Measurements from ENCODE around the gene TOLLIP.
A peak's percentile ranks its signal among the peaks of the same experiment; 100 is the strongest.

The TOLLIP gene

DNA sequence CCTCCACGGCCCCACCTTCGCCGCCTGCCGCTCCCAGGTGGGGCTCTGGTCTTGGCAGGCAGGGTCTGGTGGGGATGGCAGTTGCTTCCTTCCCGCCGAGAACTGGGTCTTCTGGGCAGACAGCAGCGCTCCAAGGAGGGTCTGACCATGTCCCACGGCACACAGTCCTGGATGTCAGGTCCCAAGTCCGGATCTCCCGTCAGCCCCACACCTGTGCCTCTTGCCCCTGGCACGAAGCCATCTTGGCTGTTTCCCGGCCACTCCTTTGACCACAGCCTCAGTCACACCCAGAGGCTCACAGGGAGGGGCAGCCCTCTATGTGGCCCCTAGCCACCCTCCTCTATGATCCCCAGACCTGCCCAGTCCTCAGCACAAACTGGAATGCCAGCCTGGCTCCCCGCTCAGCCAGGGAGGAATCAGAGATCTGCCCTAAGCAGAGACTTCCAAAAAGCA, 72.3 kb downstream of the TOLLIP start:
- Histone ChIP-seq H3K23ac (ENCODE audit: low read depth, low read length, poor library complexity) (no peak overlapping the region), H3K79me1 (ENCODE audit: low read depth, low read length) (no peaks in the 10 kb centered on the region)

DNA sequence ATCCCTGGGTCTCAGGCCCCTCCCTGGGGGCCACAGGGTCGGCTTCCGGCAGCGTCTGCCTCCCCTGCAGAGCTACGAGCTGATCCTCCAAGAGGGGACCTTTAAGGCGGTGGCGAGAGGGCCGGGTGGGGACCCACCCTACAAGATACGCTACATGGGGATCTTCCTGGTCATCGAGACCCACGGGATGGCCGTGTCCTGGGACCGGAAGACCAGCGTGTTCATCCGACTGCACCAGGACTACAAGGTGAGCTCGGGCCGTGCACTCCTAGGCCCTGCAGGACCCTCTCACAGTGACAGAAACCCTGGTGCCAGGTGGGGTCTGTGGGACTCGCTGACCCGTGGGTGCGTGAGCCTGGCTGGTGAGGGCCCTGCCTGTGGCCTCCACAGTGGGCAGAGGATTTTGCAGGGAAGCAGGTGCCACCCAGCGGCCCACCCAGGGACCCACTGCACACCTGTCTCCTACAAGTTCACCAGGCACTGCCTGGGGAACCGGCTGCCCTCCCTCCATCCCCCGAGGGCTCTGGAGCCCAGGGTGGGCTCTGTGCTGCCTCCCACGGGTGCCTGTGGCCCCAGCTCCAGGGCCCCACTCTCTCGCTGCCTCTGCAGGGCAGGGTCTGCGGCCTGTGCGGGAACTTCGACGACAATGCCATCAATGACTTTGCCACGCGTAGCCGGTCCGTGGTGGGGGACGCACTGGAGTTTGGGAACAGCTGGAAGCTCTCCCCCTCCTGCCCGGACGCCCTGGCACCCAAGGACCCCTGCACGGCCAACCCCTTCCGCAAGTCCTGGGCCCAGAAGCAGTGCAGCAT, 72.9 kb downstream of the TOLLIP start:
- Histone ChIP-seq H2AK5ac (ENCODE audit: low read depth, low read length) (peak overlapping the region; percentile 84), H3K9me3 (replicated peaks in 1 of 2; ENCODE audit: control insufficient read depth in 2 of 2, insufficient read depth in 1 of 2, low read depth in 1 of 2, low read length in 2 of 2) (peaks cover 0 to under 1% of the 10 kb centered on the region in 2 donors), H2BK12ac (ENCODE audit: low read length) (no peak overlapping the region), H2AFZ (ENCODE audit: low read length) (no peak overlapping the region), H3K4me3 (ENCODE audit: low read length in 2 of 2) (no peak overlapping the region), H3K4ac (ENCODE audit: low read length) (no peak overlapping the region), H3K27ac (replicated peaks; ENCODE audit: low read length) (no peak overlapping the region), H2BK5ac (ENCODE audit: low read length) (no peak overlapping the region), H3K4me1 (ENCODE audit: control insufficient read depth in 2 of 2, insufficient read depth in 1 of 2, low read depth in 1 of 2, low read length in 2 of 2) (no peaks in the 10 kb centered on the region), H3K23ac (ENCODE audit: low read depth, low read length, poor library complexity) (no peak overlapping the region), H3K4me2 (ENCODE audit: insufficient read depth, low read length, poor library complexity, severe bottlenecking) (no peak overlapping the region), H3K36me3 (replicated peaks in 1 of 2; ENCODE audit: control insufficient read depth in 2 of 2, insufficient read depth in 2 of 2, low read length in 2 of 2) (no peaks in the 10 kb centered on the region), H3K27me3 (ENCODE audit: control insufficient read depth in 3 of 3, insufficient read depth in 3 of 3, low read depth in 1 of 3, low read length in 3 of 3) (peaks cover 0 to 8% (median 0%) of the 10 kb centered on the region in 3 experiments), H4K8ac (ENCODE audit: low read depth, low read length) (no peak overlapping the region), H3K14ac (ENCODE audit: low read length) (peak overlapping the region; percentile 3), H3K79me1 (ENCODE audit: low read depth, low read length) (no peaks in the 10 kb centered on the region), H4K91ac (ENCODE audit: low read depth, low read length, poor library complexity) (no peak overlapping the region), H3K18ac (ENCODE audit: low read length) (peak overlapping the region; percentile 38), H2BK120ac (ENCODE audit: low read depth, low read length) (no peak overlapping the region), H2BK15ac (ENCODE audit: low read length) (no peak overlapping the region), H3K9ac (ENCODE audit: low read depth, low read length, poor library complexity) (no peak overlapping the region)
- WGBS, 2 donors (ENCODE audit: extremely low coverage in 2 of 2, insufficient read length in 2 of 2, insufficient replicate concordance in 1 of 2) = no CpG with 5 or more reads among the region's 37 CpGs
- no peak for DNase-seq (ENCODE audit: low spot score)

More for the DNA sequence above, 72.3 kb downstream of the TOLLIP start:
- no peak for DNase-seq (ENCODE audit: low spot score)
- Histone ChIP-seq H4K91ac (ENCODE audit: low read depth, low read length, poor library complexity) (no peak overlapping the region), H3K9ac (ENCODE audit: low read depth, low read length, poor library complexity) (no peak overlapping the region), H3K4me2 (ENCODE audit: insufficient read depth, low read length, poor library complexity, severe bottlenecking) (no peak overlapping the region), H3K27me3 (ENCODE audit: control insufficient read depth in 3 of 3, insufficient read depth in 3 of 3, low read depth in 1 of 3, low read length in 3 of 3) (peaks cover 0 to 8% (median 0%) of the 10 kb centered on the region in 3 experiments), H2AFZ (ENCODE audit: low read length) (no peak overlapping the region), H3K9me3 (replicated peaks in 1 of 2; ENCODE audit: control insufficient read depth in 2 of 2, insufficient read depth in 1 of 2, low read depth in 1 of 2, low read length in 2 of 2) (peaks cover 0 to 3% of the 10 kb centered on the region in 2 donors), H3K4me1 (ENCODE audit: control insufficient read depth in 2 of 2, insufficient read depth in 1 of 2, low read depth in 1 of 2, low read length in 2 of 2) (no peaks in the 10 kb centered on the region), H3K18ac (ENCODE audit: low read length) (no peak overlapping the region), H2BK12ac (ENCODE audit: low read length) (no peak overlapping the region), H2BK15ac (ENCODE audit: low read length) (no peak overlapping the region), H2BK120ac (ENCODE audit: low read depth, low read length) (no peak overlapping the region), H3K36me3 (replicated peaks in 1 of 2; ENCODE audit: control insufficient read depth in 2 of 2, insufficient read depth in 2 of 2, low read length in 2 of 2) (no peaks in the 10 kb centered on the region), H3K14ac (ENCODE audit: low read length) (peak overlapping the region; percentile 71), H2AK5ac (ENCODE audit: low read depth, low read length) (peak overlapping the region; percentile 63), H4K8ac (ENCODE audit: low read depth, low read length) (no peak overlapping the region), H3K27ac (replicated peaks; ENCODE audit: low read length) (no peak overlapping the region), H3K4ac (ENCODE audit: low read length) (no peak overlapping the region), H2BK5ac (ENCODE audit: low read length) (no peak overlapping the region), H3K4me3 (ENCODE audit: low read length in 2 of 2) (no peak overlapping the region)
- WGBS, 2 donors (ENCODE audit: extremely low coverage in 2 of 2, insufficient read length in 2 of 2, insufficient replicate concordance in 1 of 2) = no CpG with 5 or more reads among the region's 13 CpGs

DNA sequence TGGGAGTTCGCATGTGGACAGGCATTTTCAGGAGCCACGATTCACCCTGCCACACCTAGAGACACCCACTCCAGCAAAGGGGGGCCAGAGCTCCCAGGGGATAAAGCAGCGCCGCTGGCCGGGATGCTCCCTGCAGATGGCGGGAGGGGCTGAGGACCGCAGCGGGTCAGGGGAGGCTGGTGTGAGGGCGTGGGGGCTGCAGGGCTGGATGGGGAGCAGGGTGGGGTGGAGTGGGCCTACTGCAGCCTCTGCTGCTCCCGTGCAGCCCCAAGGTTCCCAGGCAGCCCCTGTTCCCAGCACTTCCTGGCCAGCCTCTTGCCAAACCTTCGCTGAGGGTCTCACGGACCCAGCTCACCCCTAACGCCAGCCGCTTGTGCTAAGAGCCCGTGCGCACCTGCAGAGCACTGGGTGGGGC, 73.5 kb downstream of the TOLLIP start:
- Histone ChIP-seq H2BK5ac (ENCODE audit: low read length) (no peak overlapping the region), H3K4ac (ENCODE audit: low read length) (no peak overlapping the region), H2AK5ac (ENCODE audit: low read depth, low read length) (no peak overlapping the region), H3K4me3 (ENCODE audit: low read length in 2 of 2) (no peak overlapping the region), H2BK120ac (ENCODE audit: low read depth, low read length) (no peak overlapping the region), H3K9me3 (replicated peaks in 1 of 2; ENCODE audit: control insufficient read depth in 2 of 2, insufficient read depth in 1 of 2, low read depth in 1 of 2, low read length in 2 of 2) (no peaks in the 10 kb centered on the region), H3K18ac (ENCODE audit: low read length) (peak overlapping the region; percentile 15), H3K36me3 (replicated peaks in 1 of 2; ENCODE audit: control insufficient read depth in 2 of 2, insufficient read depth in 2 of 2, low read length in 2 of 2) (no peaks in the 10 kb centered on the region), H3K4me1 (ENCODE audit: control insufficient read depth in 2 of 2, insufficient read depth in 1 of 2, low read depth in 1 of 2, low read length in 2 of 2) (no peaks in the 10 kb centered on the region), H3K27me3 (ENCODE audit: control insufficient read depth in 3 of 3, insufficient read depth in 3 of 3, low read depth in 1 of 3, low read length in 3 of 3) (peaks cover 0 to 8% (median 0%) of the 10 kb centered on the region in 3 experiments), H4K91ac (ENCODE audit: low read depth, low read length, poor library complexity) (no peak overlapping the region), H3K4me2 (ENCODE audit: insufficient read depth, low read length, poor library complexity, severe bottlenecking) (no peak overlapping the region), H3K9ac (ENCODE audit: low read depth, low read length, poor library complexity) (no peak overlapping the region), H3K79me1 (ENCODE audit: low read depth, low read length) (no peaks in the 10 kb centered on the region), H2BK12ac (ENCODE audit: low read length) (no peak overlapping the region), H3K14ac (ENCODE audit: low read length) (peak overlapping the region; percentile 71), H3K27ac (replicated peaks; ENCODE audit: low read length) (no peak overlapping the region), H2BK15ac (ENCODE audit: low read length) (no peak overlapping the region), H4K8ac (ENCODE audit: low read depth, low read length) (no peak overlapping the region), H2AFZ (ENCODE audit: low read length) (no peak overlapping the region), H3K23ac (ENCODE audit: low read depth, low read length, poor library complexity) (no peak overlapping the region)
- WGBS, 2 donors (ENCODE audit: extremely low coverage in 2 of 2, insufficient read length in 2 of 2, insufficient replicate concordance in 1 of 2) = no CpG with 5 or more reads among the region's 16 CpGs
- DNase-seq (ENCODE audit: low spot score) = no peak

- H2BK15ac ChIP-seq (ENCODE audit: low read length) = no peak overlapping the region
- H3K23ac ChIP-seq (ENCODE audit: low read depth, low read length, poor library complexity) = peak overlapping the region; percentile 73
- H2BK120ac ChIP-seq (ENCODE audit: low read depth, low read length) = no peak overlapping the region
- H3K27me3 ChIP-seq (ENCODE audit: control insufficient read depth in 3 of 3, insufficient read depth in 3 of 3, low read depth in 1 of 3, low read length in 3 of 3) = peaks cover 0 to 8% (median 0%) of the 10 kb centered on the region in 3 experiments
- no peaks in the 10 kb centered on the region for H3K79me1 ChIP-seq (ENCODE audit: low read depth, low read length)
- peak overlapping the region; percentile 38 for H3K14ac ChIP-seq (ENCODE audit: low read length)
- DNase-seq (ENCODE audit: low spot score) = no peak
- no peak overlapping the region for H3K4ac ChIP-seq (ENCODE audit: low read length)
- no peak overlapping the region for H3K4me2 ChIP-seq (ENCODE audit: insufficient read depth, low read length, poor library complexity, severe bottlenecking)
- H3K36me3 ChIP-seq (replicated peaks in 1 of 2; ENCODE audit: control insufficient read depth in 2 of 2, insufficient read depth in 2 of 2, low read length in 2 of 2) = no peaks in the 10 kb centered on the region
- no peak overlapping the region for H4K91ac ChIP-seq (ENCODE audit: low read depth, low read length, poor library complexity)
- peak overlapping the region; percentile 71 for H3K18ac ChIP-seq (ENCODE audit: low read length)
- H3K9ac ChIP-seq (ENCODE audit: low read depth, low read length, poor library complexity) = no peak overlapping the region
- H2BK5ac ChIP-seq (ENCODE audit: low read length) = no peak overlapping the region
- WGBS, 2 donors (ENCODE audit: extremely low coverage in 2 of 2, insufficient read length in 2 of 2, insufficient replicate concordance in 1 of 2) = no CpG with 5 or more reads among the region's 23 CpGs
- no peak overlapping the region for H4K8ac ChIP-seq (ENCODE audit: low read depth, low read length)
- H3K4me3 ChIP-seq (ENCODE audit: low read length in 2 of 2) = no peak overlapping the region
- peak overlapping the region; percentile 86 for H2AK5ac ChIP-seq (ENCODE audit: low read depth, low read length)
- H2AFZ ChIP-seq (ENCODE audit: low read length) = peak overlapping the region; percentile 10
- no peak overlapping the region for H2BK12ac ChIP-seq (ENCODE audit: low read length)
- no peaks in the 10 kb centered on the region for H3K4me1 ChIP-seq (ENCODE audit: control insufficient read depth in 2 of 2, insufficient read depth in 1 of 2, low read depth in 1 of 2, low read length in 2 of 2)
- H3K9me3 ChIP-seq (replicated peaks in 1 of 2; ENCODE audit: control insufficient read depth in 2 of 2, insufficient read depth in 1 of 2, low read depth in 1 of 2, low read length in 2 of 2) = no peaks in the 10 kb centered on the region
- H3K27ac ChIP-seq (replicated peaks; ENCODE audit: low read length) = no peak overlapping the region
These were observed 74.0 kb downstream of the TOLLIP start for GRCh38 chr11:1235306-1235900.
